ENCODE measurements around the gene UBE3D.

DNA sequence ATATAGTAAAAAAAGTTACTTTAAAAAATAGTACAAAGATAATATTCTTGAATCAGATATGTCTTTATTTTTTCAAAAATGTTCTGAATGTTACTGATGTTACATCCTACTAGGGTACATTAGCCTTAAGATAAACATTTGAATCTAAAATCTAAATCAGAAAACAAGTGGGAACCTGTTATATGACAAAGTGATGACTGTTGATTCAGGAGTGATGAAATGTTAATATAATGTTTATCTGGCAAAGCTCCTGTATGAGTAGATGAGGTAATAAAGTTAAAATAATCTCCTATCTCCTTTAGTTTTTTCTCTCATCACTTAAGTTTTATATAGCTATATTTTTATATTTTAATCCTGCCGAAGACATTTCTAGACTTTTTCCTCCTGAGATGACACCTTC is 6.1 kb upstream of the UBE3D start:
- TF ChIP-seq, protein P1, sequence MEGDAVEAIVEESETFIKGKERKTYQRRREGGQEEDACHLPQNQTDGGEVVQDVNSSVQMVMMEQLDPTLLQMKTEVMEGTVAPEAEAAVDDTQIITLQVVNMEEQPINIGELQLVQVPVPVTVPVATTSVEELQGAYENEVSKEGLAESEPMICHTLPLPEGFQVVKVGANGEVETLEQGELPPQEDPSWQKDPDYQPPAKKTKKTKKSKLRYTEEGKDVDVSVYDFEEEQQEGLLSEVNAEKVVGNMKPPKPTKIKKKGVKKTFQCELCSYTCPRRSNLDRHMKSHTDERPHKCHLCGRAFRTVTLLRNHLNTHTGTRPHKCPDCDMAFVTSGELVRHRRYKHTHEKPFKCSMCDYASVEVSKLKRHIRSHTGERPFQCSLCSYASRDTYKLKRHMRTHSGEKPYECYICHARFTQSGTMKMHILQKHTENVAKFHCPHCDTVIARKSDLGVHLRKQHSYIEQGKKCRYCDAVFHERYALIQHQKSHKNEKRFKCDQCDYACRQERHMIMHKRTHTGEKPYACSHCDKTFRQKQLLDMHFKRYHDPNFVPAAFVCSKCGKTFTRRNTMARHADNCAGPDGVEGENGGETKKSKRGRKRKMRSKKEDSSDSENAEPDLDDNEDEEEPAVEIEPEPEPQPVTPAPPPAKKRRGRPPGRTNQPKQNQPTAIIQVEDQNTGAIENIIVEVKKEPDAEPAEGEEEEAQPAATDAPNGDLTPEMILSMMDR (conservative IDR thresholded peaks at IDR 0.05; ENCODE audit: low read depth in 2 of 2): no peak
- TF ChIP-seq JUNB (IDR thresholded peaks at IDR 0.05; ENCODE audit: unreplicated experiment): no peak
- TF ChIP-seq, protein P2, sequence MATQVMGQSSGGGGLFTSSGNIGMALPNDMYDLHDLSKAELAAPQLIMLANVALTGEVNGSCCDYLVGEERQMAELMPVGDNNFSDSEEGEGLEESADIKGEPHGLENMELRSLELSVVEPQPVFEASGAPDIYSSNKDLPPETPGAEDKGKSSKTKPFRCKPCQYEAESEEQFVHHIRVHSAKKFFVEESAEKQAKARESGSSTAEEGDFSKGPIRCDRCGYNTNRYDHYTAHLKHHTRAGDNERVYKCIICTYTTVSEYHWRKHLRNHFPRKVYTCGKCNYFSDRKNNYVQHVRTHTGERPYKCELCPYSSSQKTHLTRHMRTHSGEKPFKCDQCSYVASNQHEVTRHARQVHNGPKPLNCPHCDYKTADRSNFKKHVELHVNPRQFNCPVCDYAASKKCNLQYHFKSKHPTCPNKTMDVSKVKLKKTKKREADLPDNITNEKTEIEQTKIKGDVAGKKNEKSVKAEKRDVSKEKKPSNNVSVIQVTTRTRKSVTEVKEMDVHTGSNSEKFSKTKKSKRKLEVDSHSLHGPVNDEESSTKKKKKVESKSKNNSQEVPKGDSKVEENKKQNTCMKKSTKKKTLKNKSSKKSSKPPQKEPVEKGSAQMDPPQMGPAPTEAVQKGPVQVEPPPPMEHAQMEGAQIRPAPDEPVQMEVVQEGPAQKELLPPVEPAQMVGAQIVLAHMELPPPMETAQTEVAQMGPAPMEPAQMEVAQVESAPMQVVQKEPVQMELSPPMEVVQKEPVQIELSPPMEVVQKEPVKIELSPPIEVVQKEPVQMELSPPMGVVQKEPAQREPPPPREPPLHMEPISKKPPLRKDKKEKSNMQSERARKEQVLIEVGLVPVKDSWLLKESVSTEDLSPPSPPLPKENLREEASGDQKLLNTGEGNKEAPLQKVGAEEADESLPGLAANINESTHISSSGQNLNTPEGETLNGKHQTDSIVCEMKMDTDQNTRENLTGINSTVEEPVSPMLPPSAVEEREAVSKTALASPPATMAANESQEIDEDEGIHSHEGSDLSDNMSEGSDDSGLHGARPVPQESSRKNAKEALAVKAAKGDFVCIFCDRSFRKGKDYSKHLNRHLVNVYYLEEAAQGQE (IDR thresholded peaks at IDR 0.05; ENCODE audit: unreplicated experiment): no peak
- TF ChIP-seq EZH2 (IDR thresholded peaks at IDR 0.05; ENCODE audit: low read depth, unreplicated experiment): no peak
- TF ChIP-seq CREB1 (CRISPR knock-in tag; IDR thresholded peaks at IDR 0.05; ENCODE audit: low read depth): no peak
- no peak for TF ChIP-seq EZH2phosphoT487 (IDR thresholded peaks at IDR 0.05; ENCODE audit: unreplicated experiment)
- TF ChIP-seq NANOG (IDR thresholded peaks at IDR 0.05; ENCODE audit: borderline replicate concordance): no peak
- TF ChIP-seq STAT1 (IDR thresholded peaks at IDR 0.05; ENCODE audit: unreplicated experiment): no peak
- TF ChIP-seq POLR2AphosphoS5 (IDR thresholded peaks at IDR 0.05; ENCODE audit: low read depth): no peak
- TF ChIP-seq, protein P3, sequence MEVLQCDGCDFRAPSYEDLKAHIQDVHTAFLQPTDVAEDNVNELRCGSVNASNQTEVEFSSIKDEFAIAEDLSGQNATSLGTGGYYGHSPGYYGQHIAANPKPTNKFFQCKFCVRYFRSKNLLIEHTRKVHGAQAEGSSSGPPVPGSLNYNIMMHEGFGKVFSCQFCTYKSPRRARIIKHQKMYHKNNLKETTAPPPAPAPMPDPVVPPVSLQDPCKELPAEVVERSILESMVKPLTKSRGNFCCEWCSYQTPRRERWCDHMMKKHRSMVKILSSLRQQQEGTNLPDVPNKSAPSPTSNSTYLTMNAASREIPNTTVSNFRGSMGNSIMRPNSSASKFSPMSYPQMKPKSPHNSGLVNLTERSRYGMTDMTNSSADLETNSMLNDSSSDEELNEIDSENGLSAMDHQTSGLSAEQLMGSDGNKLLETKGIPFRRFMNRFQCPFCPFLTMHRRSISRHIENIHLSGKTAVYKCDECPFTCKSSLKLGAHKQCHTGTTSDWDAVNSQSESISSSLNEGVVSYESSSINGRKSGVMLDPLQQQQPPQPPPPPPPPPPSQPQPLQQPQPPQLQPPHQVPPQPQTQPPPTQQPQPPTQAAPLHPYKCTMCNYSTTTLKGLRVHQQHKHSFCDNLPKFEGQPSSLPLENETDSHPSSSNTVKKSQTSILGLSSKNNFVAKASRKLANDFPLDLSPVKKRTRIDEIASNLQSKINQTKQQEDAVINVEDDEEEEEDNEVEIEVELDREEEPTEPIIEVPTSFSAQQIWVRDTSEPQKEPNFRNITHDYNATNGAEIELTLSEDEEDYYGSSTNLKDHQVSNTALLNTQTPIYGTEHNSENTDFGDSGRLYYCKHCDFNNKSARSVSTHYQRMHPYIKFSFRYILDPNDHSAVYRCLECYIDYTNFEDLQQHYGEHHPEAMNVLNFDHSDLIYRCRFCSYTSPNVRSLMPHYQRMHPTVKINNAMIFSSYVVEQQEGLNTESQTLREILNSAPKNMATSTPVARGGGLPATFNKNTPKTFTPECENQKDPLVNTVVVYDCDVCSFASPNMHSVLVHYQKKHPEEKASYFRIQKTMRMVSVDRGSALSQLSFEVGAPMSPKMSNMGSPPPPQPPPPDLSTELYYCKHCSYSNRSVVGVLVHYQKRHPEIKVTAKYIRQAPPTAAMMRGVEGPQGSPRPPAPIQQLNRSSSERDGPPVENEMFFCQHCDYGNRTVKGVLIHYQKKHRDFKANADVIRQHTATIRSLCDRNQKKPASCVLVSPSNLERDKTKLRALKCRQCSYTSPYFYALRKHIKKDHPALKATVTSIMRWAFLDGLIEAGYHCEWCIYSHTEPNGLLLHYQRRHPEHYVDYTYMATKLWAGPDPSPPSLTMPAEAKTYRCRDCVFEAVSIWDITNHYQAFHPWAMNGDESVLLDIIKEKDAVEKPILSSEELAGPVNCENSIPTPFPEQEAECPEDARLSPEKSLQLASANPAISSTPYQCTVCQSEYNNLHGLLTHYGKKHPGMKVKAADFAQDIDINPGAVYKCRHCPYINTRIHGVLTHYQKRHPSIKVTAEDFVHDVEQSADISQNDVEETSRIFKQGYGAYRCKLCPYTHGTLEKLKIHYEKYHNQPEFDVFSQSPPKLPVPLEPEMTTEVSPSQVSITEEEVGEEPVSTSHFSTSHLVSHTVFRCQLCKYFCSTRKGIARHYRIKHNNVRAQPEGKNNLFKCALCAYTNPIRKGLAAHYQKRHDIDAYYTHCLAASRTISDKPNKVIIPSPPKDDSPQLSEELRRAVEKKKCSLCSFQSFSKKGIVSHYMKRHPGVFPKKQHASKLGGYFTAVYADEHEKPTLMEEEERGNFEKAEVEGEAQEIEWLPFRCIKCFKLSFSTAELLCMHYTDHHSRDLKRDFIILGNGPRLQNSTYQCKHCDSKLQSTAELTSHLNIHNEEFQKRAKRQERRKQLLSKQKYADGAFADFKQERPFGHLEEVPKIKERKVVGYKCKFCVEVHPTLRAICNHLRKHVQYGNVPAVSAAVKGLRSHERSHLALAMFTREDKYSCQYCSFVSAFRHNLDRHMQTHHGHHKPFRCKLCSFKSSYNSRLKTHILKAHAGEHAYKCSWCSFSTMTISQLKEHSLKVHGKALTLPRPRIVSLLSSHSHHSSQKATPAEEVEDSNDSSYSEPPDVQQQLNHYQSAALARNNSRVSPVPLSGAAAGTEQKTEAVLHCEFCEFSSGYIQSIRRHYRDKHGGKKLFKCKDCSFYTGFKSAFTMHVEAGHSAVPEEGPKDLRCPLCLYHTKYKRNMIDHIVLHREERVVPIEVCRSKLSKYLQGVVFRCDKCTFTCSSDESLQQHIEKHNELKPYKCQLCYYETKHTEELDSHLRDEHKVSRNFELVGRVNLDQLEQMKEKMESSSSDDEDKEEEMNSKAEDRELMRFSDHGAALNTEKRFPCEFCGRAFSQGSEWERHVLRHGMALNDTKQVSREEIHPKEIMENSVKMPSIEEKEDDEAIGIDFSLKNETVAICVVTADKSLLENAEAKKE (CRISPR knock-in tag; IDR thresholded peaks at IDR 0.05): no peak
